ENCODE measurements around the gene MTRR.

Gene MTRR

GRCh38 chr5:7846327-7846726 is 22.6 kb upstream of the MTRR start:
- H3K18ac ChIP-seq (ENCODE audit: low read length): no peak overlapping the region
- no peak overlapping the region for H2AFZ ChIP-seq (ENCODE audit: insufficient read depth, low read length, poor library complexity)
- no peak for DNase-seq
- no CpG with 5 or more reads among the region's 5 CpGs for WGBS (ENCODE audit: extremely low coverage, insufficient coverage, insufficient read length)
- no peaks in the 10 kb centered on the region for H3K27me3 ChIP-seq (ENCODE audit: insufficient read depth, low read length)
- no peaks in the 10 kb centered on the region for H3K9me3 ChIP-seq (ENCODE audit: insufficient read depth, low read depth, low read length)
- H3K23ac ChIP-seq (ENCODE audit: low read length): no peak overlapping the region
- H3K4me2 ChIP-seq (ENCODE audit: low read length): no peak overlapping the region
- no peak overlapping the region for H2AK5ac ChIP-seq (ENCODE audit: low read length)
- H3K79me2 ChIP-seq (ENCODE audit: control insufficient read depth, insufficient read depth, low read length, poor library complexity): no peaks in the 10 kb centered on the region
- H4K8ac ChIP-seq (ENCODE audit: low read depth, low read length): no peak overlapping the region
- no peaks in the 10 kb centered on the region for H3K36me3 ChIP-seq (ENCODE audit: control insufficient read depth in 1 of 2, insufficient read depth in 2 of 2, low read length in 2 of 2)
- H3K4me3 ChIP-seq (ENCODE audit: low read depth, low read length): no peak overlapping the region
- no peak overlapping the region for H3K14ac ChIP-seq (ENCODE audit: low read length)
- no peak overlapping the region for H2BK5ac ChIP-seq (ENCODE audit: low read depth, low read length, poor library complexity)
- H3K27ac ChIP-seq (ENCODE audit: low read depth, low read length): no peak overlapping the region
- H3K4ac ChIP-seq (ENCODE audit: low read depth, low read length): no peak overlapping the region
- H3K79me1 ChIP-seq (ENCODE audit: low read length): peaks cover 3% of the 10 kb centered on the region
- H3K9ac ChIP-seq (ENCODE audit: low read length): no peak overlapping the region
- H2BK12ac ChIP-seq (ENCODE audit: low read length): no peak overlapping the region
- H4K12ac ChIP-seq (ENCODE audit: low read depth, low read length): no peak overlapping the region
- no peak overlapping the region for H4K91ac ChIP-seq (ENCODE audit: low read depth, low read length)
- peaks cover 3 to 9% of the 10 kb centered on the region in 2 experiments for H3K4me1 ChIP-seq (ENCODE audit: control insufficient read depth in 1 of 2, insufficient read depth in 2 of 2, low read length in 2 of 2)
- no peak overlapping the region for H2BK120ac ChIP-seq (ENCODE audit: insufficient read depth, low read length, poor library complexity)

- Histone ChIP-seq H3K79me2 (ENCODE audit: control insufficient read depth, insufficient read depth, low read length, poor library complexity) (no peaks in the 10 kb centered on the region), H3K4ac (ENCODE audit: low read depth, low read length) (no peak overlapping the region), H2BK120ac (ENCODE audit: insufficient read depth, low read length, poor library complexity) (no peak overlapping the region), H2AK5ac (ENCODE audit: low read length) (no peak overlapping the region), H3K27ac (ENCODE audit: low read depth, low read length) (no peak overlapping the region), H3K4me3 (ENCODE audit: low read depth, low read length) (no peak overlapping the region), H3K9me3 (ENCODE audit: insufficient read depth, low read depth, low read length) (no peaks in the 10 kb centered on the region), H3K9ac (ENCODE audit: low read length) (no peak overlapping the region), H3K27me3 (ENCODE audit: insufficient read depth, low read length) (no peaks in the 10 kb centered on the region), H3K36me3 (ENCODE audit: control insufficient read depth in 1 of 2, insufficient read depth in 2 of 2, low read length in 2 of 2) (no peaks in the 10 kb centered on the region), H4K91ac (ENCODE audit: low read depth, low read length) (no peak overlapping the region), H3K4me2 (ENCODE audit: low read length) (no peak overlapping the region), H3K4me1 (ENCODE audit: control insufficient read depth in 1 of 2, insufficient read depth in 2 of 2, low read length in 2 of 2) (peaks cover 4 to 14% of the 10 kb centered on the region in 2 experiments), H3K23ac (ENCODE audit: low read length) (no peak overlapping the region), H4K8ac (ENCODE audit: low read depth, low read length) (no peak overlapping the region), H2BK12ac (ENCODE audit: low read length) (no peak overlapping the region), H4K12ac (ENCODE audit: low read depth, low read length) (no peak overlapping the region), H3K18ac (ENCODE audit: low read length) (no peak overlapping the region), H3K14ac (ENCODE audit: low read length) (no peak overlapping the region), H3K79me1 (ENCODE audit: low read length) (peaks cover 3% of the 10 kb centered on the region), H2AFZ (ENCODE audit: insufficient read depth, low read length, poor library complexity) (no peak overlapping the region), H2BK5ac (ENCODE audit: low read depth, low read length, poor library complexity) (no peak overlapping the region)
- WGBS (ENCODE audit: extremely low coverage, insufficient coverage, insufficient read length): no CpG with 5 or more reads among the region's 2 CpGs
- peak in 1 of 2 donors; percentile 11 for DNase-seq
These were observed 20.7 kb upstream of the MTRR start for GRCh38 chr5:7848296-7848695.

GRCh38 chr5:7849681-7850394 is 19.1 kb upstream of the MTRR start:
- no peaks in the 10 kb centered on the region for H3K36me3 ChIP-seq (ENCODE audit: control insufficient read depth in 1 of 2, insufficient read depth in 2 of 2, low read length in 2 of 2)
- no peak overlapping the region for H4K91ac ChIP-seq (ENCODE audit: low read depth, low read length)
- H3K27ac ChIP-seq (ENCODE audit: low read depth, low read length): no peak overlapping the region
- H3K4me1 ChIP-seq (ENCODE audit: control insufficient read depth in 1 of 2, insufficient read depth in 2 of 2, low read length in 2 of 2): peaks cover 4 to 14% of the 10 kb centered on the region in 2 experiments
- H2BK5ac ChIP-seq (ENCODE audit: low read depth, low read length, poor library complexity): no peak overlapping the region
- H4K8ac ChIP-seq (ENCODE audit: low read depth, low read length): no peak overlapping the region
- H2AK5ac ChIP-seq (ENCODE audit: low read length): no peak overlapping the region
- no peaks in the 10 kb centered on the region for H3K27me3 ChIP-seq (ENCODE audit: insufficient read depth, low read length)
- H3K18ac ChIP-seq (ENCODE audit: low read length): no peak overlapping the region
- no peaks in the 10 kb centered on the region for H3K79me2 ChIP-seq (ENCODE audit: control insufficient read depth, insufficient read depth, low read length, poor library complexity)
- H3K9me3 ChIP-seq (ENCODE audit: insufficient read depth, low read depth, low read length): peaks cover 5% of the 10 kb centered on the region
- peak overlapping the region; percentile 72 for H2AFZ ChIP-seq (ENCODE audit: insufficient read depth, low read length, poor library complexity)
- H3K79me1 ChIP-seq (ENCODE audit: low read length): peaks cover 3% of the 10 kb centered on the region
- no peak overlapping the region for H2BK120ac ChIP-seq (ENCODE audit: insufficient read depth, low read length, poor library complexity)
- H3K4me3 ChIP-seq (ENCODE audit: low read depth, low read length): peak overlapping the region; percentile 75
- H3K9ac ChIP-seq (ENCODE audit: low read length): no peak overlapping the region
- H4K12ac ChIP-seq (ENCODE audit: low read depth, low read length): no peak overlapping the region
- no CpG with 5 or more reads among the region's 44 CpGs for WGBS (ENCODE audit: extremely low coverage, insufficient coverage, insufficient read length)
- H3K23ac ChIP-seq (ENCODE audit: low read length): no peak overlapping the region
- H3K14ac ChIP-seq (ENCODE audit: low read length): peak overlapping the region; percentile 48
- no peak overlapping the region for H2BK12ac ChIP-seq (ENCODE audit: low read length)
- peak overlapping the region; percentile 73 for H3K4me2 ChIP-seq (ENCODE audit: low read length)
- DNase-seq: peak in 1 of 2 donors; percentile 37
- H3K4ac ChIP-seq (ENCODE audit: low read depth, low read length): no peak overlapping the region

- no peak within 1 kb of the TSS for H2BK12ac ChIP-seq (ENCODE audit: low read length)
- no peak within 1 kb of the TSS for H2BK120ac ChIP-seq (ENCODE audit: insufficient read depth, low read length, poor library complexity)
- H3K4me3 ChIP-seq (ENCODE audit: low read depth, low read length): peak within 1 kb of the TSS; percentile 90
- H3K79me1 ChIP-seq (ENCODE audit: low read length): peaks cover 3% of the 10 kb centered on the region
- peak within 1 kb of the TSS; percentile 36 for H2BK5ac ChIP-seq (ENCODE audit: low read depth, low read length, poor library complexity)
- peak within 1 kb of the TSS; percentile 71 for H4K91ac ChIP-seq (ENCODE audit: low read depth, low read length)
- peak within 1 kb of the TSS; percentile 58 for H3K27ac ChIP-seq (ENCODE audit: low read depth, low read length)
- no peaks in the 10 kb centered on the region for H3K27me3 ChIP-seq (ENCODE audit: insufficient read depth, low read length)
- H2AK5ac ChIP-seq (ENCODE audit: low read length): no peak within 1 kb of the TSS
- H3K79me2 ChIP-seq (ENCODE audit: control insufficient read depth, insufficient read depth, low read length, poor library complexity): no peaks in the 10 kb centered on the region
- peak within 1 kb of the TSS; percentile 66 for H3K18ac ChIP-seq (ENCODE audit: low read length)
- H3K23ac ChIP-seq (ENCODE audit: low read length): no peak within 1 kb of the TSS
- peak; percentile 78 to 79 for DNase-seq
- peaks cover 4 to 14% of the 10 kb centered on the region in 2 experiments for H3K4me1 ChIP-seq (ENCODE audit: control insufficient read depth in 1 of 2, insufficient read depth in 2 of 2, low read length in 2 of 2)
- H3K4ac ChIP-seq (ENCODE audit: low read depth, low read length): no peak within 1 kb of the TSS
- H3K4me2 ChIP-seq (ENCODE audit: low read length): peak within 1 kb of the TSS; percentile 73
- peak within 1 kb of the TSS; percentile 28 for H3K9ac ChIP-seq (ENCODE audit: low read length)
- WGBS (ENCODE audit: extremely low coverage, insufficient coverage, insufficient read length): no CpG with 5 or more reads among the region's 76 CpGs
- peak within 1 kb of the TSS; percentile 63 for H3K14ac ChIP-seq (ENCODE audit: low read length)
- H4K12ac ChIP-seq (ENCODE audit: low read depth, low read length): peak within 1 kb of the TSS; percentile 47
- peak within 1 kb of the TSS; percentile 80 for H2AFZ ChIP-seq (ENCODE audit: insufficient read depth, low read length, poor library complexity)
- H3K9me3 ChIP-seq (ENCODE audit: insufficient read depth, low read depth, low read length): peaks cover 5% of the 10 kb centered on the region
- H3K36me3 ChIP-seq (ENCODE audit: control insufficient read depth in 1 of 2, insufficient read depth in 2 of 2, low read length in 2 of 2): no peaks in the 10 kb centered on the region
- peak within 1 kb of the TSS; percentile 75 for H4K8ac ChIP-seq (ENCODE audit: low read depth, low read length)
These were observed 18.3 kb upstream of the MTRR start, which contains the start of gene CFAP90 for GRCh38 chr5:7850395-7851239. Gene CFAP90, minus strand, starts transcription at chr5:7851133. Its CDS starts 112 bp downstream, at chr5:7851021.
